ENCODE measurements around the gene GPATCH2.

GPATCH2 gene

DNA sequence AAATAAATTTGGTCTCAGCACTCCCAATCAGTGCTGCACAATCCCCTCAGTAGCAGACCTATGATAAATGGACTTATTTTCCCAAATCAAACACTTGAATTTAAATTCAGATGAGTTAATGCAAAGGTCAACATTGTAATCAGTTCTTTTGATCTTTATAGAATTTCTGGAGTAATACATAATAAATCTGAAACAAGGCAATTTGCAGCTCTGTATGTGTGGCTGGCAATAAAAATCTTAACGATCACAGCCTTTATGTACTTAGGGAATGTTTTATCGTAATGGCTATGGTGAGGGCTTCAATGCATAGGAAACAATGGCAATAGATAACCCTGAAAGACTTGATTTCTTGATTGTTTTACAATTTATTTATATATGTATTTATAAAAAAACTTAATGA is 91.4 kb downstream of the GPATCH2 start:
- Histone ChIP-seq H2AFZ (ENCODE audit: low read depth) (no peak overlapping the region), H3K4me3 (IDR thresholded peaks at IDR 0.05; ENCODE audit: insufficient read depth, low read depth, low read length) (no peak overlapping the region), H3K4me2 (no peak overlapping the region), H3K27me3 (ENCODE audit: insufficient read depth, low read depth) (no peaks in the 10 kb centered on the region), H4K20me1 (ENCODE audit: insufficient read depth) (no peaks in the 10 kb centered on the region), H3K36me3 (ENCODE audit: insufficient read depth) (no peaks in the 10 kb centered on the region), H3K4me1 (ENCODE audit: low read depth, poor library complexity, severe bottlenecking) (no peaks in the 10 kb centered on the region), H3K9ac (no peak overlapping the region), H3K27ac (no peak overlapping the region), H3K79me2 (ENCODE audit: insufficient read depth, low read depth) (no peaks in the 10 kb centered on the region)
- TF ChIP-seq, protein P1, sequence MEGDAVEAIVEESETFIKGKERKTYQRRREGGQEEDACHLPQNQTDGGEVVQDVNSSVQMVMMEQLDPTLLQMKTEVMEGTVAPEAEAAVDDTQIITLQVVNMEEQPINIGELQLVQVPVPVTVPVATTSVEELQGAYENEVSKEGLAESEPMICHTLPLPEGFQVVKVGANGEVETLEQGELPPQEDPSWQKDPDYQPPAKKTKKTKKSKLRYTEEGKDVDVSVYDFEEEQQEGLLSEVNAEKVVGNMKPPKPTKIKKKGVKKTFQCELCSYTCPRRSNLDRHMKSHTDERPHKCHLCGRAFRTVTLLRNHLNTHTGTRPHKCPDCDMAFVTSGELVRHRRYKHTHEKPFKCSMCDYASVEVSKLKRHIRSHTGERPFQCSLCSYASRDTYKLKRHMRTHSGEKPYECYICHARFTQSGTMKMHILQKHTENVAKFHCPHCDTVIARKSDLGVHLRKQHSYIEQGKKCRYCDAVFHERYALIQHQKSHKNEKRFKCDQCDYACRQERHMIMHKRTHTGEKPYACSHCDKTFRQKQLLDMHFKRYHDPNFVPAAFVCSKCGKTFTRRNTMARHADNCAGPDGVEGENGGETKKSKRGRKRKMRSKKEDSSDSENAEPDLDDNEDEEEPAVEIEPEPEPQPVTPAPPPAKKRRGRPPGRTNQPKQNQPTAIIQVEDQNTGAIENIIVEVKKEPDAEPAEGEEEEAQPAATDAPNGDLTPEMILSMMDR (conservative IDR thresholded peaks at IDR 0.05; ENCODE audit: low read depth, low read length): no peak

DNA sequence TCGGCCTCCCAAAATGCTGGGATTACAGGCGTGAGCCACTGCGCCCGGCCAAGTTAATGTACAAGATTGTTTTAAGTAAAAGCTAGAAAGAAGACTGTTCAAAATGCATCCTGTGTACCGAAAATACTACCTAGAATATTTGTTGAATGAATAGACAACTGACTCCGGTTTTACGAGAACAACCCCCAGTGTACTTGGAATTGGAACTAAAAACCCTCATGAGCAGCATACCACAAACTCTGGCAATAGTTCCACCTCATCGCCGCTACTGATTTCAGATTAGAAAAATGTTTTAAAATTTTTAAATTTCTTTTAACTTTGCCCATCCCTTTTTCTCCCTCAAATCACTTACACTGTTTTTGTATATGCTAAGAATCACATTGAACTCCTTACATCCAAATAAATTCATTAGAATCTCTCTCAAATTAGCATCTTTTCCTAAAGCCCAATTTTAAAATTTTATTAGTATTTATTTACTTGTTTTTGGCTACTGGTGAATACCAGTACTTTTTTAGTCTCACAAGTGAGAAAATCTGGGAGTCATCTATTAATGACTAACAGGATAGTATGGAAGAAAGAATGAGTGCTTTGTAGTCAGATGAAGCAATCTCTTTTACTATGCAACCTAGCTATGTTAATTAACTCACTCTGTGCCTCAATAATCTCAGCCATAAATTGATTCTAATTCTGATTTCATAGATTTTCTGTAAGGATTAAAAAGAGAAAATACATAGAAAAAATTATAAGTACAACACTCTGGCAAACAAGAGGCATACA is 95.1 kb downstream of the GPATCH2 start:
- TF ChIP-seq, protein P1 (conservative IDR thresholded peaks at IDR 0.05; ENCODE audit: low read depth, low read length): no peak
- no peak overlapping the region for H3K27ac ChIP-seq

DNA sequence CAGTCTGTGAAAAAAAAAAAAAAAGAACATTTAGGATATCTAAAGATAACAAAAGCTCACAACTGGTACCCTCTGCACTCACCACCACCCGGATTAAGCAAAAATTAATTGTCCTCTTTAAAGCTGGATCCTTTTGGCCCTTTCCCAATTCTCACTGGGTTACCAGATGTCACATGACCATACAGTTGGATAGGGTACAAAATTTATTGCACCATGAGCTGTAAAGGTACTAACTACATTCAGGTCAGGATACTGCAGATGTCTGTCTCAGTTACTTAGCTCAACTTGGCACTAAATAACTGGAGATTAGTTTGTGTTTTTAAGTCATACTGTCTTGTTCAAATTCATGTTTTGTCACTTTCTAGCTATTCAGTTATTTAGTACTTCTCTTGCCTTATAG is 96.3 kb downstream of the GPATCH2 start:
- Histone ChIP-seq H4K20me1 (ENCODE audit: insufficient read depth) (no peaks in the 10 kb centered on the region), H3K79me2 (ENCODE audit: insufficient read depth, low read depth) (no peaks in the 10 kb centered on the region), H3K27me3 (ENCODE audit: insufficient read depth, low read depth) (no peaks in the 10 kb centered on the region), H3K4me3 (IDR thresholded peaks at IDR 0.05; ENCODE audit: insufficient read depth, low read depth, low read length) (no peak overlapping the region), H3K36me3 (ENCODE audit: insufficient read depth) (no peaks in the 10 kb centered on the region), H3K27ac (no peak overlapping the region), H3K9ac (no peak overlapping the region), H3K4me1 (ENCODE audit: low read depth, poor library complexity, severe bottlenecking) (no peaks in the 10 kb centered on the region), H2AFZ (ENCODE audit: low read depth) (no peak overlapping the region), H3K4me2 (no peak overlapping the region)
- TF ChIP-seq, protein P1 (conservative IDR thresholded peaks at IDR 0.05; ENCODE audit: low read depth, low read length): no peak

More for the DNA sequence above, 95.1 kb downstream of the GPATCH2 start:
- H3K4me1 ChIP-seq (ENCODE audit: low read depth, poor library complexity, severe bottlenecking): no peaks in the 10 kb centered on the region
- H3K36me3 ChIP-seq (ENCODE audit: insufficient read depth): no peaks in the 10 kb centered on the region
- H2AFZ ChIP-seq (ENCODE audit: low read depth): no peak overlapping the region
- no peaks in the 10 kb centered on the region for H3K79me2 ChIP-seq (ENCODE audit: insufficient read depth, low read depth)
- no peak overlapping the region for H3K4me3 ChIP-seq (IDR thresholded peaks at IDR 0.05; ENCODE audit: insufficient read depth, low read depth, low read length)
- no peak overlapping the region for H3K9ac ChIP-seq
- no peak overlapping the region for H3K4me2 ChIP-seq
- no peaks in the 10 kb centered on the region for H3K27me3 ChIP-seq (ENCODE audit: insufficient read depth, low read depth)
- no peaks in the 10 kb centered on the region for H4K20me1 ChIP-seq (ENCODE audit: insufficient read depth)

DNA sequence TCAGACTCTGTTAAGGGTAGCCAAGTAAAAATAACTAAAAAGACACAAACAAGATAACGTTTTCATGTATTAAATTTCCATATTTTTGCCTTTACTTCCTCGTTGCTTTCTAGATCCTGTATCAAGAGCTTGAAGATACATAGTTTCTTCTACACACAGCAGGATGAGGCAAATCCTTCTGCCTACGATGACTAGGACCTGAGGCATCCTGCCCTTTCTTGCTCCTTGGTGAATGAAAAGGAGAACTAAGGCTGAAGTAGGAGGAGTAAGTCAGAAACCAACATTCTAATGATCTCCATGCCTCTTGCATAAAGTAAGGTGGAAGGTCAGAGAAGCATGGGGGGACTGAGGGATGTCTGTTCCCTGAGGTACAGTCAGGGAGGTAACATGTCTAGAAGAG is 102.6 kb downstream of the GPATCH2 start:
- H3K36me3 ChIP-seq (ENCODE audit: insufficient read depth): no peaks in the 10 kb centered on the region
- no peaks in the 10 kb centered on the region for H3K4me1 ChIP-seq (ENCODE audit: low read depth, poor library complexity, severe bottlenecking)
- no peaks in the 10 kb centered on the region for H4K20me1 ChIP-seq (ENCODE audit: insufficient read depth)
- H3K9ac ChIP-seq: no peak overlapping the region
- H3K4me3 ChIP-seq (IDR thresholded peaks at IDR 0.05; ENCODE audit: insufficient read depth, low read depth, low read length): no peak overlapping the region
- no peak overlapping the region for H2AFZ ChIP-seq (ENCODE audit: low read depth)
- no peak overlapping the region for H3K4me2 ChIP-seq
- H3K27me3 ChIP-seq (ENCODE audit: insufficient read depth, low read depth): no peaks in the 10 kb centered on the region
- no peak overlapping the region for H3K27ac ChIP-seq
- TF ChIP-seq, protein P1 (conservative IDR thresholded peaks at IDR 0.05; ENCODE audit: low read depth, low read length): no peak
- H3K79me2 ChIP-seq (ENCODE audit: insufficient read depth, low read depth): no peaks in the 10 kb centered on the region

Data from KMS-11 (cell line).